LNCAP (cell line): Measurements from ENCODE around the gene PON1.

Source experiments
- TF ChIP-seq, protein P1 (sequence below): fragments of 450-650 bp; IDR thresholded peaks from 2 replicates; pipeline ENCODE4 v1.5.1; 2017; ENCODE audit warnings: mild to moderate bottlenecking

Gene PON1

DNA sequence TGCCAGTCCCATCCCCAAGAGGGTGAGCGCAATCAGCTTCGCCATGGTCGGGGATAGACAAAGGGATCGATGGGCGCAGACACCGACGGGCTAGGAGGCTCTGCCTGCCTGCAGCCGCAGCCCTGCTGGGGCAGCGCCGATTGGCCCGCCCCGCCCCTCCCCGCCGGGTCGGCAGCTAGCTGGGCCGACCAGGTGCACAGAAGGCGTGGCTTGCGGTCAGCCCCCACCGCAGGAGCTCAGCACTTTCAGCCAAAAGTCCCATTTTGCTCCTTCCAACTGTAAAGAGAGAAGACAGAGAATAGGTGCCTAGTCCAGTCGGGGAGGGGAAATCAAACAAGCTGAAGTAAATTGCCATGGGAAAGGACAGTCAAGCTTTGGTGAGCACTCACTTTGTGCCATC lies at the start of gene PON1:
Gene PON1 (minus strand): TSS at position 102 of the 400 bp plus-strand sequence. CDS start 57 bp downstream, at position 45.
- TF ChIP-seq, protein P1, sequence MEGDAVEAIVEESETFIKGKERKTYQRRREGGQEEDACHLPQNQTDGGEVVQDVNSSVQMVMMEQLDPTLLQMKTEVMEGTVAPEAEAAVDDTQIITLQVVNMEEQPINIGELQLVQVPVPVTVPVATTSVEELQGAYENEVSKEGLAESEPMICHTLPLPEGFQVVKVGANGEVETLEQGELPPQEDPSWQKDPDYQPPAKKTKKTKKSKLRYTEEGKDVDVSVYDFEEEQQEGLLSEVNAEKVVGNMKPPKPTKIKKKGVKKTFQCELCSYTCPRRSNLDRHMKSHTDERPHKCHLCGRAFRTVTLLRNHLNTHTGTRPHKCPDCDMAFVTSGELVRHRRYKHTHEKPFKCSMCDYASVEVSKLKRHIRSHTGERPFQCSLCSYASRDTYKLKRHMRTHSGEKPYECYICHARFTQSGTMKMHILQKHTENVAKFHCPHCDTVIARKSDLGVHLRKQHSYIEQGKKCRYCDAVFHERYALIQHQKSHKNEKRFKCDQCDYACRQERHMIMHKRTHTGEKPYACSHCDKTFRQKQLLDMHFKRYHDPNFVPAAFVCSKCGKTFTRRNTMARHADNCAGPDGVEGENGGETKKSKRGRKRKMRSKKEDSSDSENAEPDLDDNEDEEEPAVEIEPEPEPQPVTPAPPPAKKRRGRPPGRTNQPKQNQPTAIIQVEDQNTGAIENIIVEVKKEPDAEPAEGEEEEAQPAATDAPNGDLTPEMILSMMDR, result no peak

DNA sequence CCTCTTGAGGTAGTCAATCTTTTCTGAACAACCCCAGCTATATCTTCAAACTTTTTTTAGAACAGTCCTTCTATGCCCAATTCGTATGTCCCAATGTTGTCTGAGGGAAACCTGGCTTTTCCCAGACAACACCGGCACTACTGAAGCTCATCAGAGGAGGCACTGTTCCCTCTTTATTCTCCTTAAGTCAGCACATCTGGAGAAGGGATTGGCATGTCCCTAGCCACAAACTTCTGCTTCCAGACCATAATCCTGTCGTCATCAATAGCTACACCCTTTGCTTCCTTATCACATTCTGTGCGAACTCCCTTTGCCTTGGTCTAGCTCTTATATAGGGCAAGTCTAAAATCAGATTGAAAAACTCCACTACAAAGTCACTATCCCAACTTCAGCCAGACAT lies 49.0 kb upstream of the PON1 start:
- TF ChIP-seq, protein P1, result no peak

DNA sequence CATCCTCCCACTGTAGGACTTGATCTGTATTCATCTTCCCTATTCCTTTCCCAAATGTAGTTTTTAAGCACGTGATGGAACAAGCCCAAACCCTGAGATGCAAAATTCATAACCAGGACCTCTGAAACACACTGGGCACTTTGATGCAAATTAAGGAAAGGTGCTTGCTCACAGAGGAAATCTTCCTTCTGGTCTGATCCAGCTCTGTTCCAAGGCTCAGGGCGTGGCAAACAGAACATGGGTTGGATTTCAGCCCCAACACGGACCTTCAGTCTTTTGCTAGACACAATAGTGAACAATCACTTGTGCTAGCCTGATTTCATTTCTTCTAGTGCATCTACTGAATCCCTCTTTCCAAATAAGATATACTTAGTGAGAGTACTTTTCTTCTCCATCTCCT lies 43.9 kb upstream of the PON1 start:
- TF ChIP-seq, protein P1, result no peak

DNA sequence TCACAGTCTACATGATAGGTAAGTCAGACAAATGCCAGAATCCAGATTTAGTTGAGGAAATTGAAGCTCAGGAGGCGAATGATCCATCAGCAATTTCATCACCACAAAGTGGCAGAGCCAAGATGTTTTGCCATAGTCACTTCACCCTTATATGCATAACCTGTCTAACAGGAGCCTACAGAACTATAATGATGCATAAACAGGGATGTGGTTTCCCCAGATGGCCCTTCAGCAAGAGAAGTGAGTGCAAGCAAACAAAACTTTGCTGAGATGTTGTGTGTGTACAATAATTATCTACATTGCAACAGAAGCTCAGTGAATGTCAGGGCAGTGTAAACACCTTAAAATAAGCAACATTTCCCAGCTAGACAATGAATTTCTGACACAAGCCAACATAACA lies 43.3 kb upstream of the PON1 start:
- TF ChIP-seq, protein P1, result no peak

DNA sequence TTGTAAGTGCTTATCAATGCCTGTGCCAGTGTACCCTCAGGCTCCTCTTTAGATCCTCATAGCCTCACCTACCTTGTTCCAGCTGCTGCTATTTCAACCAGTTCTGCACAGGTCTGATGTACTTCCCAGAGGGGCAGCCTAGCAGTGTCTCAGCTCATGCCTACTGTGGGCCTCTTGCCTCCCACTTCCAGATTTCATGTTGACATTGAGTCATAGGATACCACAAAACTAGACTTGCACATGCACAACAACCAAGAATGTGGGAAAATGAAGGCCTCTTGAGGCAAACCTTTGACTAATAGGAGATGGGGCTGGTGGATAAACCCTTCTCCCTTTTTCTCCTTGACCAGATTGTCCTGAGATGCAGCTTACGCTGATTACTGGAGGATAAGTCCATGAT lies 40.8 kb upstream of the PON1 start:
- TF ChIP-seq, protein P1, result no peak

DNA sequence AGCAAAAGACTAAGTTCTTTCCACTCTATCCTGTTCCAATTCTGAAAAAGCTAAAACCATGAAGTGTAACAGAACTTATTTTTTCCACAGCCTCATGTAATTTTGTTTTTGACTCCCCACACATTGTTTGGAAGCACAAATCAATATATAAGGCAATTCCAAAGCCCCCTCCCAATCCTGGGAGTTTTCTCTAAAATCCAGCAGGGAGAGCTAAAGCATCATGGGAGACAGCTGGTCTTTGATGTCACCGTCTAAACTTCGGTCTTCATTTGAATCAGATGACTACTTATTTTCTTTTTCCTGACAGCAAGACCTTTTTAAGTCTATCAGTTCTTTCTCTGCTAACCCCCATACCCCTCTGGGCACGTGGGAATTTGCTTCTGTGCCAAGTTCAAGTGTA lies 33.3 kb upstream of the PON1 start:
- TF ChIP-seq, protein P1, result no peak

DNA sequence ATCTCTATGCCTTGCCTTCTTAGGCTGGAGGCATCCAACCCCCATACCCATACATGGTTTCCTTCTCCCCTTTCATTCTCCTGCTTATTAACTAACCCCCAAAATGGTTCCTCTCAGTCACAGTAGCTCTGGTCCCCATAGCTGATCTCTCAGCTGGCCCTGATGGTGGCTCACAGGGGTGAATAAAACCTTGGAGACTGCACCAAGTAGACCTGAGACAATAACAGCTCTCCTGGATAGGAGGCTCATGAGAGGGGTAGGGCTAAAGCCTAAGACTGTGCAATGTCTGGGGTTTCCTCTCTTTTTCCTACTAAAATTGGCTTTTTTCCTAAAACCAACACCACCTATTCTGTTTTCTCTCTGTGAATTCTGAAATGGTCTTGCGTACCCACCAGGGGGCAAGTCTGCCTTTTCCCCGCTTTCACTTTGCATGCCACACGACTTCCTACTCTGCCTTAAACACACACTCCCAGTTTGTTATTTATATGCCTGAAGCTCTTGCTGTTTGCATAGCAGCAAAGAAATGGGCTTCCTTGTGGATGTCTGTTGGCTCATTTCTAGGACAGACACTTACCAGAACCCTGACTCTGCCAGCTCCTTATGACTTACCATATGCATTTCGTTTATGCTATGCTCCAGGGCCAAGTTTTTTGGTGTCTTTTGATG lies 18.4 kb upstream of the PON1 start:
- TF ChIP-seq, protein P1, result no peak

DNA sequence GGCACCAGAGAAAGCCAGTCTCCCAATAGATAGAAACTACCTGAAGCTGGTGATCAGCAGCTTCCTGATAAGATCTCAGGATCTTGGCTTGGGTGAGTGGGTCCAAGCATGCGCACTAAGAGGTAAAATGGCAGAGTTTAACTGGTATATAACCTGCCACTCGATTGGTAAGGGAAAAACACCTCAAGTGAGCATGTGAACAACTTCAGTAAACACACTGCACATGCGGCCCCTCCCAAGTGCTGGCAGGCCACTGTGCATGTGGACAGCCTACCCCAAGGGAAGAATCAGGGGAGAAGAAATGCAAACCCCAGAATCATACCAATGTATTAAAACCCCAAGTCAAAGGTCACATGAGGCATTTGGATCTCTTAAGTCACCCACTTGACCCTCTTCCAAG lies 17.7 kb upstream of the PON1 start:
- TF ChIP-seq, protein P1, result no peak
